ENCODE results near the gene TGFBR3.

TGFBR3 gene

DNA sequence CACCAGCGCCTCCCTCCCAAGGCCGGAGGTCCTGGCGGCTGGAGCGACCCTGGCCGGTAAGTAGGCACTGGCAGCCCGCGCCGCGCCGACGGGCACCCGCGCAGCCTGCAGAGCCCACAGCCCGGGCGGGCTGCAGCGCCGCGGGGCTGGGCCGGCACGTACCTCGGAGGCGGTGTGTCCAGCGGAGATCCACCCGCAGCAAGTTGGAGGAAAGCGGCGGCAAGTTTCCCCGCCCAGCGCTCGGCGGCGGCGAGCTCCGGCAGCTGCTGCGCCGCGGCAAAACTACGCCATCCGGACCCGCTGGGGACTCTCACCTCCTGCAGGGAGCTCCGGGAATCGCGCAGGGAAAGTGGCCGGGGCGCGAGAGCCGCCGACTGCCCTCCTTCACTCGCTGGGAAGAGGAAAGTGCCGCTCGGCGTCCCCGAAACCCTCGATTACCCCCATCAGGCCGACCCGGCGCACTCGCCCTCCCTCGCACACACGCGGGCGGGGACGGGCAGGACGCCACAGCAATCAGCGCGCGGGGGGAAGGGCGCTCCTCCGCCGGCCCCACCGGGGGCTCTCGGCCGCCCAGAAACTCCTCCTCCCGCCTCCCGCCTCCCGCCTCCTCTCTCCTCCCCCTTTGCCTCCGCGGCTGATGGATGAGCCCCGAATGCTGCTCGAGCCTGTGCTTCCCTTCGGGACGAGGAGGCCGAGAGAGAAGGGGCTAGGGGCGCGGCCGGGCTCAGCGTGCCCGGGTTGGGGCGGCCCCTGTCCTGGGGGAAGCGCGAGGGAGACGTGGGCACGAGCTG is at the start of gene TGFBR3 (continued):
- TF ChIP-seq GLIS1 (tag by site-specific recombination; IDR thresholded peaks at IDR 0.05) (peak; percentile 92), ZNF138 (tag by site-specific recombination; IDR thresholded peaks at IDR 0.05; ENCODE audit: borderline replicate concordance) (no peak), ZNF391 (tag by site-specific recombination; IDR thresholded peaks at IDR 0.05; ENCODE audit: borderline replicate concordance, low read depth) (peak; percentile 56; the same call in 1 of the 2 replicates), ZBTB48 (tag by site-specific recombination; IDR thresholded peaks at IDR 0.05) (peak; percentile 80), ZNF19 (tag by site-specific recombination; IDR thresholded peaks at IDR 0.05; ENCODE audit: low read depth) (0 out of 2 replicates have a peak, but pooled peaks have one; percentile 13), ZFP3 (tag by site-specific recombination; IDR thresholded peaks at IDR 0.05; ENCODE audit: low read depth) (no peak), BCL11B (tag by site-specific recombination; IDR thresholded peaks at IDR 0.05; ENCODE audit: low read depth) (peak; percentile 94), ZNF146 (tag by site-specific recombination; IDR thresholded peaks at IDR 0.05) (peak; percentile 35; the same call in 1 of the 2 replicates), TRIM28 (IDR thresholded peaks at IDR 0.05; ENCODE audit: borderline replicate concordance, low read length) (no peak), ZNF768 (tag by site-specific recombination; IDR thresholded peaks at IDR 0.05) (no peak; the same call in 1 of the 2 replicates), TCF7L2 (IDR thresholded peaks at IDR 0.05; ENCODE audit: borderline replicate concordance, low read depth, low read length) (no peak), ZNF26 (tag by site-specific recombination; IDR thresholded peaks at IDR 0.05) (no peak), ZXDB (tag by site-specific recombination; IDR thresholded peaks at IDR 0.05) (peak; percentile 94), ZNF785 (tag by site-specific recombination; IDR thresholded peaks at IDR 0.05) (peak; percentile 78; the same call in 1 of the 2 replicates), ZNF24 (tag by site-specific recombination; IDR thresholded peaks at IDR 0.05) (peak; percentile 87), ELK4 (IDR thresholded peaks at IDR 0.05; ENCODE audit: borderline replicate concordance, low read depth, low read length) (no peak), EGR2 (tag by site-specific recombination; IDR thresholded peaks at IDR 0.05; ENCODE audit: low read depth) (peak; percentile 92), PRDM2 (tag by site-specific recombination; IDR thresholded peaks at IDR 0.05; ENCODE audit: borderline replicate concordance) (no peak), ZNF398 (tag by site-specific recombination; IDR thresholded peaks at IDR 0.05) (peak; percentile 94), ZNF433 (tag by site-specific recombination; IDR thresholded peaks at IDR 0.05; ENCODE audit: low read depth) (no peak), ZNF76 (tag by site-specific recombination; IDR thresholded peaks at IDR 0.05; ENCODE audit: borderline replicate concordance, low read depth) (peak; percentile 66; the same call in 1 of the 2 replicates), ZNF214 (tag by site-specific recombination; IDR thresholded peaks at IDR 0.05; ENCODE audit: borderline replicate concordance) (no peak)
- TF ChIP-seq, protein P1, sequence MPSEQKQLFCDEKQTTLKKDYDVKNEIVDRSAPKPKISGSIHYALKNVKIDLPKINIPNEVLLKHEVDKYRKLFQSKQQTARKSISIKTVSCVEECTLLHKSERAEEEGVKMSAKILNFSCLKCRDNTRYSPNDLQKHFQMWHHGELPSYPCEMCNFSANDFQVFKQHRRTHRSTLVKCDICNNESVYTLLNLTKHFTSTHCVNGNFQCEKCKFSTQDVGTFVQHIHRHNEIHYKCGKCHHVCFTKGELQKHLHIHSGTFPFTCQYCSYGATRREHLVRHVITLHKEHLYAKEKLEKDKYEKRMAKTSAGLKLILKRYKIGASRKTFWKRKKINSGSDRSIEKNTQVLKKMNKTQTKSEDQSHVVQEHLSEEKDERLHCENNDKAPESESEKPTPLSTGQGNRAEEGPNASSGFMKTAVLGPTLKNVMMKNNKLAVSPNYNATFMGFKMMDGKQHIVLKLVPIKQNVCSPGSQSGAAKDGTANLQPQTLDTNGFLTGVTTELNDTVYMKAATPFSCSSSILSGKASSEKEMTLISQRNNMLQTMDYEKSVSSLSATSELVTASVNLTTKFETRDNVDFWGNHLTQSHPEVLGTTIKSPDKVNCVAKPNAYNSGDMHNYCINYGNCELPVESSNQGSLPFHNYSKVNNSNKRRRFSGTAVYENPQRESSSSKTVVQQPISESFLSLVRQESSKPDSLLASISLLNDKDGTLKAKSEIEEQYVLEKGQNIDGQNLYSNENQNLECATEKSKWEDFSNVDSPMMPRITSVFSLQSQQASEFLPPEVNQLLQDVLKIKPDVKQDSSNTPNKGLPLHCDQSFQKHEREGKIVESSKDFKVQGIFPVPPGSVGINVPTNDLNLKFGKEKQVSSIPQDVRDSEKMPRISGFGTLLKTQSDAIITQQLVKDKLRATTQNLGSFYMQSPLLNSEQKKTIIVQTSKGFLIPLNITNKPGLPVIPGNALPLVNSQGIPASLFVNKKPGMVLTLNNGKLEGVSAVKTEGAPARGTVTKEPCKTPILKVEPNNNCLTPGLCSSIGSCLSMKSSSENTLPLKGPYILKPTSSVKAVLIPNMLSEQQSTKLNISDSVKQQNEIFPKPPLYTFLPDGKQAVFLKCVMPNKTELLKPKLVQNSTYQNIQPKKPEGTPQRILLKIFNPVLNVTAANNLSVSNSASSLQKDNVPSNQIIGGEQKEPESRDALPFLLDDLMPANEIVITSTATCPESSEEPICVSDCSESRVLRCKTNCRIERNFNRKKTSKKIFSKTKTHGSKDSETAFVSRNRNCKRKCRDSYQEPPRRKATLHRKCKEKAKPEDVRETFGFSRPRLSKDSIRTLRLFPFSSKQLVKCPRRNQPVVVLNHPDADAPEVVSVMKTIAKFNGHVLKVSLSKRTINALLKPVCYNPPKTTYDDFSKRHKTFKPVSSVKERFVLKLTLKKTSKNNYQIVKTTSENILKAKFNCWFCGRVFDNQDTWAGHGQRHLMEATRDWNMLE (tag by site-specific recombination; conservative IDR thresholded peaks at IDR 0.05; ENCODE audit: low read depth): no peak
